ENCODE results near the gene ARHGEF1. TPM values are rescaled to one million over a fixed set of nuclear protein-coding genes. Genes with fewer than 3 reads are reported as not detected.

The ARHGEF1 gene
- total and polyA plus RNA-seq, 12 donors, result 20.2 to 143 (median 30.2) TPM

- no peak overlapping the region for H3K4me3 ChIP-seq
- peaks cover 0 to 79% (median 53%) of the 10 kb centered on the region in 9 donors for H3K36me3 ChIP-seq
- peaks cover 0 to 13% (median 0%) of the 10 kb centered on the region in 7 donors for H3K27me3 ChIP-seq
- intact Hi-C loops (cut with DNase I), result no loop called here
- H3K9me3 ChIP-seq, result no peaks in the 10 kb centered on the region
- H3K27ac ChIP-seq, result no peak overlapping the region
- WGBS, 2 donors, result 90 to 91% methylated on average over 24 of the region's 24 CpGs
- no peak for ATAC-seq
- no peaks in the 10 kb centered on the region for H3K4me1 ChIP-seq
- no peak for TF ChIP-seq CTCF (IDR thresholded peaks at IDR 0.05)
- no peak for DNase-seq
Measured at GRCh38 chr19:41905273-41906002, 22.5 kb downstream of the ARHGEF1 start.

- Histone ChIP-seq H3K36me3 (peaks cover 0 to 71% (median 46%) of the 10 kb centered on the region in 9 donors), H3K27ac (no peak overlapping the region), H3K27me3 (peaks cover 0 to 16% (median 7%) of the 10 kb centered on the region in 7 donors), H3K9me3 (no peaks in the 10 kb centered on the region), H3K4me3 (no peak overlapping the region), H3K4me1 (no peaks in the 10 kb centered on the region)
- WGBS, 2 donors, result 76 to 77% methylated on average over 9 of the region's 9 CpGs
- no peak for TF ChIP-seq CTCF (IDR thresholded peaks at IDR 0.05)
- DNase-seq (no peak), ATAC-seq (no peak)
- intact Hi-C loops (cut with DNase I), result no loop called here
Measured at GRCh38 chr19:41906271-41906670, 23.3 kb downstream of the ARHGEF1 start.

- WGBS, 2 donors, result 83 to 85% methylated on average over 21 of the region's 21 CpGs
- H3K9me3 ChIP-seq, result no peaks in the 10 kb centered on the region
- DNase-seq (no peak), ATAC-seq (no peak)
- H3K27ac ChIP-seq, result no peak overlapping the region
- H3K4me3 ChIP-seq, result no peak overlapping the region
- no peaks in the 10 kb centered on the region for H3K4me1 ChIP-seq
- H3K27me3 ChIP-seq, result peaks cover 0 to 25% (median 15%) of the 10 kb centered on the region in 7 donors
- intact Hi-C loops (cut with DNase I), result no loop called here
- TF ChIP-seq CTCF (IDR thresholded peaks at IDR 0.05), result no peak
- peaks cover 0 to 63% (median 39%) of the 10 kb centered on the region in 9 donors for H3K36me3 ChIP-seq
Measured at GRCh38 chr19:41906916-41907680, 24.1 kb downstream of the ARHGEF1 start.

- WGBS, 2 donors, result 83 to 87% methylated on average over 21 to 25 of the region's 25 CpGs
- no peak overlapping the region for H3K4me3 ChIP-seq
- H3K9me3 ChIP-seq, result no peaks in the 10 kb centered on the region
- TF ChIP-seq CTCF (IDR thresholded peaks at IDR 0.05), result no peak
- ATAC-seq, result no peak
- peaks cover 0 to 35% (median 25%) of the 10 kb centered on the region in 7 donors for H3K27me3 ChIP-seq
- no peak overlapping the region for H3K27ac ChIP-seq
- H3K36me3 ChIP-seq, result peaks cover 0 to 53% (median 30%) of the 10 kb centered on the region in 9 donors
- H3K4me1 ChIP-seq, result no peaks in the 10 kb centered on the region
- intact Hi-C loops (cut with DNase I), result no loop called here
- no peak for DNase-seq
Measured at GRCh38 chr19:41907994-41908615, 25.1 kb downstream of the ARHGEF1 start.
